Right forelimb (tissue), 1 donor: ENCODE measurements around the gene MAP4K1.
"Not testable (repeated sequence)": the region's sequence is repeated elsewhere in the genome, so short reads cannot be mapped to it uniquely, and the experiment has no call there.

Experiments
- DNase-seq: peaks from one replicate; pipeline ENCODE4 v3.0.0-alpha.2; 2018

MAP4K1 gene

GRCh38 chr19:38650911-38651584 is 33.3 kb upstream of the MAP4K1 start:
- no peak for DNase-seq

GRCh38 chr19:38650172-38650775 is 32.5 kb upstream of the MAP4K1 start:
- DNase-seq: no peak

GRCh38 chr19:38649305-38650171 is 31.8 kb upstream of the MAP4K1 start:
- no peak for DNase-seq

GRCh38 chr19:38648769-38649304 is 31.1 kb upstream of the MAP4K1 start:
- DNase-seq: no peak

- no peak for DNase-seq
Observed at GRCh38 chr19:38647966-38648768, 30.4 kb upstream of the MAP4K1 start.

- peak; percentile 100 for DNase-seq
Observed at GRCh38 chr19:38647368-38647965, 29.7 kb upstream of the MAP4K1 start, which contains the start of gene ACTN4. Gene ACTN4 (plus strand): TSS chr19:38647649. CDS start chr19:38647746, 97 bp downstream.

- no peak for DNase-seq
Observed at GRCh38 chr19:38644719-38645118, 27.0 kb upstream of the MAP4K1 start.

- DNase-seq: no peak
Observed at GRCh38 chr19:38642176-38642575, 24.4 kb upstream of the MAP4K1 start.

GRCh38 chr19:38640368-38640767 is 22.6 kb upstream of the MAP4K1 start:
- DNase-seq: no peak

GRCh38 chr19:38639679-38640078 is 21.9 kb upstream of the MAP4K1 start:
- no peak for DNase-seq

- DNase-seq: no peak
Observed at GRCh38 chr19:38638461-38638860, 20.7 kb upstream of the MAP4K1 start.

- no peak for DNase-seq
Observed at GRCh38 chr19:38635483-38636399, 18.0 kb upstream of the MAP4K1 start.

GRCh38 chr19:38634757-38635482 is 17.2 kb upstream of the MAP4K1 start:
- DNase-seq: peak; percentile 88

- no peak for DNase-seq
Observed at GRCh38 chr19:38632476-38633213, 14.9 kb upstream of the MAP4K1 start.

- not testable (repeated sequence) for DNase-seq
Observed at GRCh38 chr19:38631811-38632475, 14.2 kb upstream of the MAP4K1 start.

- not testable (repeated sequence) for DNase-seq
Observed at GRCh38 chr19:38631301-38631700, 13.5 kb upstream of the MAP4K1 start.

- no peak for DNase-seq
Observed at GRCh38 chr19:38629568-38629967, 11.8 kb upstream of the MAP4K1 start.

- DNase-seq: no peak
Observed at GRCh38 chr19:38626401-38626800, 8.6 kb upstream of the MAP4K1 start.

GRCh38 chr19:38624822-38625221 is 7.1 kb upstream of the MAP4K1 start:
- no peak for DNase-seq
